T-helper 17 cell (primary cell): Measurements from ENCODE around the gene AFF3. TPM values are rescaled to one million over a fixed set of nuclear protein-coding genes. Genes with fewer than 3 reads are reported as not detected.

Experiments
- ATAC-seq: fragments of 150-1000 bp; cut with Tn5 transposase; 2 replicates; pipeline ENCODE4 v1.10.0; 2021; ENCODE audit warnings: mild to moderate bottlenecking, moderate library complexity
- DNase-seq, 3 donors: peaks; one replicate each; pipeline versions ENCODE4 v3.0.0 to v3.0.0-alpha.2; 2020 to 2021
- H3K9me3 ChIP-seq: one replicate; pipeline ENCODE4 v1.7.0; 2013; ENCODE audit warnings: low read length, mild to moderate bottlenecking; ENCODE audit not compliant: control insufficient read depth, poor library complexity, severe bottlenecking
- H3K27ac Mint-ChIP-seq: one replicate; pipeline ENCODE4 v1.8.0; 2022; ENCODE audit warnings: mild to moderate bottlenecking, moderate library complexity, mixed read lengths
- H3K27me3 Mint-ChIP-seq: one replicate; pipeline ENCODE4 v1.8.0; 2022; ENCODE audit warnings: mixed read lengths
- H3K36me3 Mint-ChIP-seq: one replicate; pipeline ENCODE4 v1.8.0; 2022; ENCODE audit warnings: low read depth, mixed read lengths
- H3K4me1 Mint-ChIP-seq: one replicate; pipeline ENCODE4 v1.8.0; 2022; ENCODE audit warnings: mild to moderate bottlenecking, mixed read lengths
- H3K4me3 Mint-ChIP-seq: one replicate; pipeline ENCODE4 v1.8.0; 2022; ENCODE audit warnings: mild to moderate bottlenecking, moderate library complexity, mixed read lengths
- total RNA-seq, 4 donors: library from RNA in 2 of 4; stranded (reverse) in 2 of 4; gene quantifications; one replicate each; pipeline ENCODE4 v1.2.3 and lab custom pipeline; 2022 to 2026

The AFF3 gene
- total RNA-seq, 2 donors from 2014 or later = 6.5 to 14.4 TPM

GRCh38 chr2:99645960-99646359, 496.4 kb downstream of the AFF3 start:
- ATAC-seq = no peak
- Mint-ChIP-seq H3K36me3 (peaks cover 2% of the 10 kb centered on the region), H3K27me3 (peaks cover 10% of the 10 kb centered on the region), H3K4me3 (no peak overlapping the region), H3K4me1 (peaks cover 2% of the 10 kb centered on the region), H3K27ac (no peak overlapping the region)
- no peak for DNase-seq
- no peaks in the 10 kb centered on the region for H3K9me3 ChIP-seq

- H3K4me3 Mint-ChIP-seq = no peak overlapping the region
- ATAC-seq = no peak
- no peak overlapping the region for H3K27ac Mint-ChIP-seq
- no peaks in the 10 kb centered on the region for H3K9me3 ChIP-seq
- H3K27me3 Mint-ChIP-seq = peaks cover 10% of the 10 kb centered on the region
- H3K36me3 Mint-ChIP-seq = peaks cover 2% of the 10 kb centered on the region
- peaks cover 2% of the 10 kb centered on the region for H3K4me1 Mint-ChIP-seq
- no peak for DNase-seq
These were observed 498.0 kb downstream of the AFF3 start for GRCh38 chr2:99644419-99644787.

GRCh38 chr2:99643787-99644418, 498.5 kb downstream of the AFF3 start:
- no peaks in the 10 kb centered on the region for H3K9me3 ChIP-seq
- no peak for DNase-seq
- Mint-ChIP-seq H3K36me3 (peaks cover 2% of the 10 kb centered on the region), H3K4me1 (peaks cover 2% of the 10 kb centered on the region), H3K4me3 (no peak overlapping the region), H3K27ac (no peak overlapping the region), H3K27me3 (peaks cover 14% of the 10 kb centered on the region)
- no peak for ATAC-seq

GRCh38 chr2:99641999-99642398, 500.4 kb downstream of the AFF3 start:
- H3K4me1 Mint-ChIP-seq = peaks cover 2% of the 10 kb centered on the region
- peaks cover 17% of the 10 kb centered on the region for H3K27me3 Mint-ChIP-seq
- H3K9me3 ChIP-seq = no peaks in the 10 kb centered on the region
- DNase-seq = no peak
- no peak overlapping the region for H3K27ac Mint-ChIP-seq
- H3K36me3 Mint-ChIP-seq = no peaks in the 10 kb centered on the region
- no peak for ATAC-seq
- H3K4me3 Mint-ChIP-seq = no peak overlapping the region

- Mint-ChIP-seq H3K27ac (no peak overlapping the region), H3K36me3 (no peaks in the 10 kb centered on the region), H3K27me3 (peaks cover 17% of the 10 kb centered on the region), H3K4me1 (no peaks in the 10 kb centered on the region), H3K4me3 (no peak overlapping the region)
- no peak for DNase-seq
- ATAC-seq = no peak
- no peaks in the 10 kb centered on the region for H3K9me3 ChIP-seq
These were observed 501.7 kb downstream of the AFF3 start for GRCh38 chr2:99640635-99641151.

GRCh38 chr2:99638791-99639190, 503.6 kb downstream of the AFF3 start:
- Mint-ChIP-seq H3K27me3 (peaks cover 7% of the 10 kb centered on the region), H3K4me3 (no peak overlapping the region), H3K27ac (no peak overlapping the region)

GRCh38 chr2:99637159-99637697, 505.2 kb downstream of the AFF3 start:
- Mint-ChIP-seq H3K4me1 (no peaks in the 10 kb centered on the region), H3K4me3 (no peak overlapping the region), H3K27ac (no peak overlapping the region), H3K36me3 (peaks cover 2% of the 10 kb centered on the region), H3K27me3 (peaks cover 7% of the 10 kb centered on the region)
- DNase-seq (no peak), ATAC-seq (no peak)
- H3K9me3 ChIP-seq = no peaks in the 10 kb centered on the region

More at GRCh38 chr2:99638791-99639190, 503.6 kb downstream of the AFF3 start:
- no peak for ATAC-seq
- DNase-seq = no peak
- no peaks in the 10 kb centered on the region for H3K4me1 Mint-ChIP-seq
- no peaks in the 10 kb centered on the region for H3K9me3 ChIP-seq
- H3K36me3 Mint-ChIP-seq = no peaks in the 10 kb centered on the region

GRCh38 chr2:99636144-99637034, 506.0 kb downstream of the AFF3 start:
- H3K4me1 Mint-ChIP-seq = no peaks in the 10 kb centered on the region
- ATAC-seq = no peak
- peaks cover 2% of the 10 kb centered on the region for H3K36me3 Mint-ChIP-seq

GRCh38 chr2:99635710-99636109, 506.7 kb downstream of the AFF3 start:
- DNase-seq (no peak), ATAC-seq (no peak)
- Mint-ChIP-seq H3K27me3 (peaks cover 7% of the 10 kb centered on the region), H3K36me3 (peaks cover 2% of the 10 kb centered on the region), H3K27ac (no peak overlapping the region), H3K4me3 (no peak overlapping the region), H3K4me1 (no peaks in the 10 kb centered on the region)
- H3K9me3 ChIP-seq = no peaks in the 10 kb centered on the region

More at GRCh38 chr2:99636144-99637034, 506.0 kb downstream of the AFF3 start:
- H3K27me3 Mint-ChIP-seq = peaks cover 7% of the 10 kb centered on the region
- no peak overlapping the region for H3K4me3 Mint-ChIP-seq
- no peak overlapping the region for H3K27ac Mint-ChIP-seq
- DNase-seq = no peak
- H3K9me3 ChIP-seq = no peaks in the 10 kb centered on the region

- no peak overlapping the region for H3K4me3 Mint-ChIP-seq
- DNase-seq (no peak), ATAC-seq (no peak)
- peaks cover 2% of the 10 kb centered on the region for H3K36me3 Mint-ChIP-seq
- H3K27ac Mint-ChIP-seq = no peak overlapping the region
- H3K27me3 Mint-ChIP-seq = peaks cover 6% of the 10 kb centered on the region
- H3K9me3 ChIP-seq = no peaks in the 10 kb centered on the region
- H3K4me1 Mint-ChIP-seq = no peaks in the 10 kb centered on the region
These were observed 508.2 kb downstream of the AFF3 start for GRCh38 chr2:99634234-99634633.

GRCh38 chr2:99631700-99632099, 510.7 kb downstream of the AFF3 start:
- no peak overlapping the region for H3K27ac Mint-ChIP-seq
- H3K27me3 Mint-ChIP-seq = no peaks in the 10 kb centered on the region
- DNase-seq = no peak
- H3K4me3 Mint-ChIP-seq = no peak overlapping the region
- H3K4me1 Mint-ChIP-seq = no peaks in the 10 kb centered on the region
- ATAC-seq = no peak
- no peaks in the 10 kb centered on the region for H3K9me3 ChIP-seq
- peaks cover 2% of the 10 kb centered on the region for H3K36me3 Mint-ChIP-seq

GRCh38 chr2:99629320-99629719, 513.1 kb downstream of the AFF3 start:
- no peaks in the 10 kb centered on the region for H3K27me3 Mint-ChIP-seq
- ATAC-seq (no peak), DNase-seq (no peak)
- no peak overlapping the region for H3K4me3 Mint-ChIP-seq
- H3K4me1 Mint-ChIP-seq = no peaks in the 10 kb centered on the region
- H3K9me3 ChIP-seq = no peaks in the 10 kb centered on the region
- H3K36me3 Mint-ChIP-seq = peaks cover 2% of the 10 kb centered on the region
- no peak overlapping the region for H3K27ac Mint-ChIP-seq

GRCh38 chr2:99626158-99626557, 516.2 kb downstream of the AFF3 start:
- no peak overlapping the region for H3K4me3 Mint-ChIP-seq
- H3K27me3 Mint-ChIP-seq = peaks cover 10% of the 10 kb centered on the region
- no peaks in the 10 kb centered on the region for H3K4me1 Mint-ChIP-seq
- no peaks in the 10 kb centered on the region for H3K36me3 Mint-ChIP-seq
- no peak overlapping the region for H3K27ac Mint-ChIP-seq
- H3K9me3 ChIP-seq = no peaks in the 10 kb centered on the region
- DNase-seq (no peak), ATAC-seq (no peak)
